Amygdala (tissue), 56 donors: Measurements from ENCODE around the gene HSF5.

Source experiments
- DNase-seq, 56 donors: peaks; one replicate each; lab custom pipeline; 2025; lab: John Stamatoyannopoulos, UW

Gene HSF5

GRCh38 chr17:58394534-58395223 is 93.5 kb downstream of the HSF5 start:
- DNase-seq, result no peak

GRCh38 chr17:58391302-58391984 is 96.8 kb downstream of the HSF5 start:
- DNase-seq, result peak in 1 of 56 donors; percentile 19

- no peak for DNase-seq
Measured at GRCh38 chr17:58390884-58391283, 97.3 kb downstream of the HSF5 start.

- DNase-seq, result no peak
Measured at GRCh38 chr17:58388302-58389190, 99.7 kb downstream of the HSF5 start.

GRCh38 chr17:58387834-58388233 is 100.4 kb downstream of the HSF5 start:
- DNase-seq, result no peak

GRCh38 chr17:58386708-58387107 is 101.5 kb downstream of the HSF5 start:
- DNase-seq, result no peak

GRCh38 chr17:58385359-58385899 is 102.8 kb downstream of the HSF5 start:
- DNase-seq, result no peak

- DNase-seq, result no peak
Measured at GRCh38 chr17:58384897-58385296, 103.3 kb downstream of the HSF5 start.

- DNase-seq, result no peak
Measured at GRCh38 chr17:58383892-58384462, 104.2 kb downstream of the HSF5 start.

- no peak for DNase-seq
Measured at GRCh38 chr17:58382872-58383242, 105.4 kb downstream of the HSF5 start.

GRCh38 chr17:58382108-58382871 is 105.9 kb downstream of the HSF5 start:
- no peak for DNase-seq

- peak in 10 of 56 donors; percentile 2 to 68 (median 32) for DNase-seq
Measured at GRCh38 chr17:58381124-58382035, 106.8 kb downstream of the HSF5 start.

- DNase-seq, result no peak
Measured at GRCh38 chr17:58380207-58381123, 107.7 kb downstream of the HSF5 start.

- DNase-seq, result no peak
Measured at GRCh38 chr17:58379511-58379824, 108.7 kb downstream of the HSF5 start.

- DNase-seq, result no peak
Measured at GRCh38 chr17:58378733-58379510, 109.3 kb downstream of the HSF5 start.

- DNase-seq, result no peak
Measured at GRCh38 chr17:58377661-58378060, 110.5 kb downstream of the HSF5 start.

GRCh38 chr17:58377093-58377601 is 111.1 kb downstream of the HSF5 start:
- peak in 7 of 56 donors; percentile 12 to 22 (median 18) for DNase-seq
